Activated CD8-positive, alpha-beta memory T cell treated with anti-CD3 and anti-CD28 coated beads, Interleukin-2, amount 50 U/mL, for 4 hours (primary cell): Measurements from ENCODE around the gene REC114.
"Not testable (repeated sequence)": the region's sequence is repeated elsewhere in the genome, so short reads cannot be mapped to it uniquely, and the experiment has no call there.

Experiments used
- DNase-seq: peaks from one replicate; pipeline ENCODE4 v3.0.0-alpha.2; 2020

Gene REC114

GRCh38 chr15:73538563-73539211, 95.7 kb downstream of the REC114 start:
- DNase-seq: no peak

DNA sequence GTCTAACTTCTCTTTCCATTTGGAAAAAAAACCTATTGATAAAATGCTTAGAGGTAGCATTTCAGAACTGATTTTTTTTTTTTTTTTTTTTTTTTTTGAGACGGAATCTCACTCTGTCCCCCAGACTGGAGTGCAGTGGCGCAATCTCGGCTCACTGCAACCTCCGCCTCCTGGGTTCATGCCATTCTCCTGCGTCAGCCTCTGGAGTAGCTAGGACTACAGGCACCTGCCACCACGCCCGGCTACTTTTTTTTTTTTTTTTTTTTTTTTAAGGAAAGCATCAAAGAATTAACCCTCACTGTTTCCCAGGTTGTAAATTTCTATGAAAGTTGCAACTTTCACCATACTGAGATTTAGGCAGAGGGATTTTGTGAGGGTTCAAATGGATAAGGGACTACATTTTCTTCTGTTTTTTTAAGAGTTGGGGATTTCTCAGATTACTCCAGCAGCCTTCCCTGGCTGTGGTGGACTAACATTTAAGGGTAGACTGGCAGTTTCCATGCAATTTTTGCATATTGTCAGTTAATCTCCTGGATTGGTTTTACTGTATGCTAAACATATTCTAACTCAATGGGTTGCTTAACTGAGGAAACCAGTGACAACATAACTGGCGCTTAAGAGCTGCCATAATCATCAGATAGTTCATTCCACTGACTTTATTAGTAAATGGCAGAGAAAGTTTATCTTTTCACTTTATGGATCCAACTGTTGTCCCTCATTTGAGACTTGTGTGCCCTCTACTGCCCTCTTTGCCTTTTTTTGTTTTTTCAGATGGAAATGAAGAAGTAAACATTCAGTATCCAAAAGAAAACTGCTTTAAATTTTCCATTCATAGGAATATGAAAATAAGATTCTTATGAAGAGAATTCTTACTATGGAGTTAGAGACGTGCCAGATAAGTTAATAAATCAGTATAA, 96.5 kb downstream of the REC114 start:
- DNase-seq: no peak

GRCh38 chr15:73540161-73540560, 97.2 kb downstream of the REC114 start:
- no peak for DNase-seq

GRCh38 chr15:73541479-73541878, 98.5 kb downstream of the REC114 start:
- no peak for DNase-seq

- not testable (repeated sequence) for DNase-seq
These were observed 106.0 kb downstream of the REC114 start for GRCh38 chr15:73548925-73549324.

DNA sequence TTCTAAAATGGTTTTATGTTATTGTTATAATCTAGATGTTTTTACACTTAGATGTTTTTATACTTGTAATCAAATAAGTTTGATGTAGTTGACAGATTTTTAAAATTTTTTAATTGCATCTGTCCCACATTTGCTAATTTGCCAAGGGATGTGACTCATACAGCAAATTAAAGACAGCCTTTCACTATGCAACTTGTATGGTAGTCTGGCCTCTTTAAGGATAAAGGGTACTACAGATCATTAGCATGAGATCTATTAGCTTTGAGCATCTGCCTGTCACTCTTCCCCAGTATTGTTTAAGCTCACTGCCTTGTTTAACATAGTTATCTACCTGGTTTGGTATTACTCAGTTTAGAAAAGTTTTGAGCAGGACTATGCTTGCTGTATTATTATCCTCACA, 107.2 kb downstream of the REC114 start:
- no peak for DNase-seq

- DNase-seq: no peak
These were observed 112.1 kb downstream of the REC114 start for GRCh38 chr15:73555080-73555479.

GRCh38 chr15:73558529-73558928, 115.6 kb downstream of the REC114 start:
- DNase-seq: no peak

- DNase-seq: no peak
These were observed 117.6 kb downstream of the REC114 start for GRCh38 chr15:73560501-73561117.

- no peak for DNase-seq
These were observed 121.3 kb downstream of the REC114 start for GRCh38 chr15:73564255-73564654.

GRCh38 chr15:73567020-73567419, 124.1 kb downstream of the REC114 start:
- no peak for DNase-seq

DNA sequence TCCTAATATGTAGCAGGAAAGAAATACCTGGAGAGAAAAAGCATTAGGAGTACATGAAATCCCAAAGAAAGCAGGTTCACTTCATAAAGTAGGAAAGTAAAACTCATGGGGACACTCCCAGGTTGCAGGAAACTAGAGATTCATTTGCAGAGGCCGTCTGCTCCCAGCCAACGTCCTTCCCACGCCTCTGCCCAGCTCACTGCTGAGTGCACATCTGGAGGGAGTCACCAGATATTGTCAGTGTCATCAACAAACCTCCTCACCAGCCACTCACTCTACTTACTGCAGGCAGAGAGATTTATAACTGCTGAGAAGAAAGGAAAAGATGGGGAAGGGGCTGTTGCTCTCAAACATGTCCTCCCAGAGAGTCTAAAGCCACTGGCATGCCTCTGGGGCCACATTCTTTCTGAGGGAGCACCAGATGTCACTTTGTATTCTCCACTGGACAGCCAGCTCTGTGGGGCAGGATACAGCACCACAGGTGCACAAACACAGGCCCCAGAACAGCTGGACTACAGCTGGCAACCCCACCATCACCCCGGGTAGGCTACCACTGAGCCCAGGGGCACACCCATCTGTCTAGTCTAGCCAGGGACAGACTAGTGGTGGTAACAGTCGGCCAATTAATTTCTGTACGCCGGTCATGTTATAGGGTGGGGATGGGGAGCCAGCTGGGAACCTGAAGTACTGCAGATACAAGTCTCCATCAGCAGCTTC, 125.8 kb downstream of the REC114 start:
- DNase-seq: no peak

DNA sequence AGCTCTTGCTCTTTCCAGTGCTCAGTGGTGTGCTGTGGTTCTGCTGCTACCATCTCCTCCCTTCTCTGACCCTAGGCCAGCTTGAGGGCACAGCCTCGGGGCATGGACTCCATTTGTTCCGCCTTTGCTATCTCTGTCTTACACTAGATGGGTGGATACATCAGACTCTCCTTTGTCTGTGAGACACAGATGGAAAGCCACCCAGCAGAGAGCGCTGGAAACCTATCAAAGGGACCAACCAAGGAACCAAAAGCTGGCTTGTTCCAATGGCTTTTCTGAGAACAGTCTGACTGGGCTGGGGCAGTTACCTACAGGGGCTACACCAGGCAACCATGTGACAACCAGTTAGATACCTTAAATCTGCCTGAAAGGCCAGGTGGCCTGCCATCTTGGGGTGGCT, 126.4 kb downstream of the REC114 start:
- no peak for DNase-seq

DNA sequence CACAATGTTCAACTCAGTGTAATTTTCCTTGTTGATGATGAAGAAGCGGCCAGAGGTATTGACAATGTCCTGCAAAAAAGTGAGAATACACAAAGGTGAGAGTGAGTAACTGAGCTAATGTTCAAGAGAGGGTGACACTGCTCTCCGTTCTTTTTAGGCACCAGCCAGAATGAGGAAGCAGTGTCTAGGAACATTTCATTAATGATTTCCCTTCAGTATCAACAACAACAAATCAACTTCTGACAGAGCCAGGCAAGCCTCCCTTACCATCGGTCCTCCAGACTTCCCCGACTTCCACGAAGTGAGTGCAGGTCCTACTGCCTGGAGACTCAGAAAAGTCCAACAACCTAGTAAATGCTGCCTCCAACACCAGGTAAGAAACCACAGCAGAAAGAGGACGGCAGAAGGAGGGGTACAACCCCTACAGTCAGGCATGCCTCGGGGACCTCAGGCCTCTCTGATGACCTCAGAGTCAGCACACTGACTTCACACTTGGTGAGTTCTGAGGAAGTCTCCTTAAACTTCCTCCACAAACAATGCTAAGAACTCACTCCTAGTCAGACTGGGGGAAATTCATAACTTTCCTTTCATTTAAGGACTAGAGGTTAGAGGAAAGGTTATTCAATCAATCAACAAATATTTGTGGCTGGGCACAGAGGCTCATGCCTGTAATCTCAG, 127.5 kb downstream of the REC114 start:
- DNase-seq: no peak

- DNase-seq: no peak
These were observed 128.4 kb downstream of the REC114 start for GRCh38 chr15:73571346-73571745.

- DNase-seq: no peak
These were observed 129.3 kb downstream of the REC114 start for GRCh38 chr15:73572296-73572695.

- DNase-seq: no peak
These were observed 130.1 kb downstream of the REC114 start for GRCh38 chr15:73573037-73573436.

DNA sequence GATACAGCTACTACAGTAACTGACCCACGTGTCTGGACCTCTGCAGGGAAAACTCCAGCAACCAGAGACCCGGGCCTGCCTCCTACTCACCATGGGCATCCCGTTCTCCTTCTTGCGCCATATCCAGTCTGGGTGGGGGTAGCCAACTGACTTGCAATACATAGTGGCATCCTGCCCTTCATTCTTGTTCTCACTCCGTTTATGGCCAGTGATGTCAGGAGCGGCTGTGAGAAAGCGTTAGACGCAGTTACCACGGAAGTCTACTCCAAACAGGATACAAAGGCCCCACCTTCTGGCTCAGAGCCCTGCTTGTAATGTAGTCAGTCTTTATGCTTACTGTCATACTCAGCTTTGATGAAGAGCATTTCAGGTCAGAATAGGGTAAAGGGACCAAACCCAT, 130.6 kb downstream of the REC114 start:
- no peak for DNase-seq

GRCh38 chr15:73575636-73576247, 132.8 kb downstream of the REC114 start:
- DNase-seq: no peak

GRCh38 chr15:73577593-73577992, 134.6 kb downstream of the REC114 start:
- DNase-seq: not testable (repeated sequence)

GRCh38 chr15:73578026-73578425, 135.1 kb downstream of the REC114 start:
- no peak for DNase-seq

DNA sequence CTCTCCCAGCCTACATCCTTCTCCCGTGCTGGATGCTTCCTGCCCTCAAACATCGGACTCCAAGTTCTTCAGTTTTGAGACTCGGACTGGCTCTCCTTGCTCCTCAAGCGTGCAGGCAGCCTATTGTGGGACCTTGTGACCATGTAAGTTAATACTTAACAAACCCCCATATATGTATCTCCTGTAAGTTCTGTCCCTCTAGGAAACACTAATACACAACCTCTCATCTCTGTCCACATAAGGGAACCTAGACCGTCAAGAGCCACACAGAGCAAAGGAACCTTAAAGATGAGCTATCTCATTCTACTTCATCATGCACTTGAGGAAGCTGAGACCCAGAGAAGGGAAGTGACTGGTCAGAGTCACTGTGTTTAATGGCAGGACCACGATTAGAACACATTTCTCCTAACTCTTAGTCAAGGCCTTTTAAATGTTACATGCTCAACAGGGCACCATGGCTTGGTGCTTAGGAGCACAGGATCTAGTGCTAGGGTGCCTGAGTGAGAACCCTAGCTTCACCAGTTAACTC, 140.0 kb downstream of the REC114 start:
- no peak for DNase-seq
